Muscle of leg (tissue), 11 donors: Measurements from ENCODE around the gene DNAH11. TPM values are rescaled to one million over a fixed set of nuclear protein-coding genes. Genes with fewer than 3 reads are reported as not detected.

Experiments
- DNase-seq: peaks from one replicate; pipeline ENCODE4 v3.0.0; 2013
- H3K27ac ChIP-seq: one replicate; pipeline ENCODE4 v1.5.1; 2013; ENCODE audit warnings: mild to moderate bottlenecking, low read length, control low read depth
- H3K27me3 ChIP-seq: one replicate; pipeline ENCODE4 v1.6.1; 2013; ENCODE audit warnings: low read length; ENCODE audit not compliant: control insufficient read depth, insufficient read depth
- H3K36me3 ChIP-seq: one replicate; pipeline ENCODE4 v1.6.1; 2013; ENCODE audit warnings: low read length; ENCODE audit not compliant: control insufficient read depth, insufficient read depth
- H3K4me1 ChIP-seq: one replicate; pipeline ENCODE4 v1.6.1; 2013; ENCODE audit warnings: low read length; ENCODE audit not compliant: control insufficient read depth, insufficient read depth
- H3K4me3 ChIP-seq: one replicate; pipeline ENCODE4 v1.5.1; 2013; ENCODE audit warnings: low read length, control low read depth
- H3K9me3 ChIP-seq: replicated peaks from 2 replicates; pipeline ENCODE4 v1.6.1; 2013; ENCODE audit warnings: low read depth, low read length; ENCODE audit not compliant: control insufficient read depth
- WGBS: methylation state at CpG from one replicate; pipeline ENCODE4 v1.1.5; 2013; ENCODE audit warnings: missing lambda C conversion rate; ENCODE audit not compliant: insufficient coverage; 5-methylcytosine and 5-hydroxymethylcytosine counted together
- polyA plus RNA-seq, 8 donors: library from polyadenylated mRNA; unstranded; fragments of 120-200 nt; gene quantifications; one replicate each; pipeline versions ENCODE4 v1.2.1 to v1.2.3, GENCODE V29; 2013; ENCODE audit warnings: inconsistent platforms in 1 of 8, low replicate concordance in 1 of 8; ENCODE audit not compliant: insufficient read length in 8 of 8, insufficient read depth in 1 of 8
- total RNA-seq: library from RNA; stranded (reverse); fragments of 120-200 nt; gene quantifications from one replicate; pipeline ENCODE4 v1.2.4, GENCODE V29; 2013

DNAH11 gene
- total and polyA plus RNA-seq, 9 donors, result 0.13 to 0.83 (median 0.54) TPM

- Histone ChIP-seq H3K27ac (no peak overlapping the region), H3K36me3 (no peaks in the 10 kb centered on the region), H3K4me1 (no peaks in the 10 kb centered on the region), H3K4me3 (no peak overlapping the region), H3K9me3 (no peaks in the 10 kb centered on the region), H3K27me3 (no peaks in the 10 kb centered on the region)
- no peak for DNase-seq
- 78% methylated on average over 2 of the region's 3 CpGs for WGBS
Observed at GRCh38 chr7:21702303-21702702, 159.5 kb downstream of the DNAH11 start.

DNA sequence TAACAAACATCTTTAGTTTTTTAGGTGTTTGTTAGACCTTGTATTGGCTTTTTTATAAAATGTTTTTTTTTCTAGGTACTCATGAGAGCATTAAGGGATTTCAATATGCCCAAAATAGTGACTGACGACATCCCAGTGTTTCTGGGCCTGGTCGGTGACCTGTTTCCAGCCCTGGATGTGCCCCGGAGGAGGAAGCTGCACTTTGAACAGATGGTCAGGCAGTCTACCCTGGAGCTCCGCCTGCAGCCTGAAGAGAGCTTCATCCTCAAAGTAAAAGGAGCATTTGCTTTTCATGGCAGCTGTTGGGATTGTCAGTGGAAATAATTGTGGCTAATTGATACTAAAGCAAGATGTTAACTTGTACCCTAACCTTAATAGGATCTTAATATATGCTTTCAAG lies 161.5 kb downstream of the DNAH11 start:
- Histone ChIP-seq H3K36me3 (no peaks in the 10 kb centered on the region), H3K9me3 (no peaks in the 10 kb centered on the region), H3K27me3 (no peaks in the 10 kb centered on the region), H3K27ac (no peak overlapping the region), H3K4me3 (no peak overlapping the region), H3K4me1 (no peaks in the 10 kb centered on the region)
- DNase-seq, result peak; percentile 3
- 26% methylated on average over 3 of the region's 4 CpGs for WGBS

- no peak overlapping the region for H3K4me3 ChIP-seq
- no peaks in the 10 kb centered on the region for H3K9me3 ChIP-seq
- WGBS, result no CpG with 5 or more reads among the region's 3 CpGs
- no peaks in the 10 kb centered on the region for H3K4me1 ChIP-seq
- no peaks in the 10 kb centered on the region for H3K27me3 ChIP-seq
- no peaks in the 10 kb centered on the region for H3K36me3 ChIP-seq
- DNase-seq, result no peak
- no peak overlapping the region for H3K27ac ChIP-seq
Observed at GRCh38 chr7:21706131-21706530, 163.3 kb downstream of the DNAH11 start.

DNA sequence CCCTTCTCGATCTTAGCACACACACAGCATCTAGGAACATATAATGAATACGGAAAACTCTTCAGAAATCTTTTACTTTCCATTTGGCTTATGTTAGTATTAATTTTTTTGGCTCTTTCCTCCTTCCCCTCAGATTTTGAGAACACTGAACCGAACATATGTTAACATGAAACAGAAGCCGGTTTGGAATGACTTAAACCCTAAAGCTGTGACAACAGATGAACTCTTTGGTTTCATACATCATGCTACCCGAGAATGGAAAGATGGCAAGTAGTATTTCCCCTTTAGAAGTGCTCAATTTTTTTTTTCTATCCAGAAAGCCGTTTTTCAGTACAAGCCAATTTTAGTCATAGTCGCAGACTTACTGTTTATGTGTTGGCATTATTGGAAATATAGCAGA lies 164.7 kb downstream of the DNAH11 start:
- whole genome bisulfite sequencing, result no CpG with 5 or more reads among the region's 7 CpGs
- peak; percentile 2 for DNase-seq
- Histone ChIP-seq H3K27ac (no peak overlapping the region), H3K4me3 (no peak overlapping the region), H3K27me3 (no peaks in the 10 kb centered on the region), H3K36me3 (no peaks in the 10 kb centered on the region), H3K4me1 (no peaks in the 10 kb centered on the region), H3K9me3 (no peaks in the 10 kb centered on the region)

DNA sequence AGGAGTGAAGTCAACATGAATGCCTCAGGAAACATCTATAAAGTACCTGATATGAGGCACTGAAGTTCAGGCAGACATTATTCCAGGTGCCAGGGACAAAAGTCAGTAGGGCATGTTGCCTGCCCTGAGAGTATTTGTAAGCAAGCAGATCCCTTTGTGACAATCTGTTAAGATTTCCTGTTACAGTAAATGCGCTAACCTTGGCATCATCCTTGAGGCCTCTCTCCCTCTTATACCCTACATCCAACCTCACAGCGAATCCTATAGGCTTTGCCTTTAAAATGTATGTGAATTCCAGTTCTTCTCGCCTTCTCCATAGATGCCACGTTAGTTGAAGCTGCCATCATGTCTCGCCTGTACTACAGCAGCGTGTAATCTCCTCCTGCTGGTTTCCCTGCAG lies 165.3 kb downstream of the DNAH11 start:
- no peak overlapping the region for H3K4me3 ChIP-seq
- no peak overlapping the region for H3K27ac ChIP-seq
- no peaks in the 10 kb centered on the region for H3K27me3 ChIP-seq
- H3K36me3 ChIP-seq, result no peaks in the 10 kb centered on the region
- 93% methylated on average over 5 of the region's 6 CpGs for WGBS
- H3K4me1 ChIP-seq, result no peaks in the 10 kb centered on the region
- H3K9me3 ChIP-seq, result no peaks in the 10 kb centered on the region
- DNase-seq, result no peak

- no peak for DNase-seq
- Histone ChIP-seq H3K4me3 (no peak overlapping the region), H3K4me1 (no peaks in the 10 kb centered on the region), H3K9me3 (no peaks in the 10 kb centered on the region), H3K36me3 (no peaks in the 10 kb centered on the region), H3K27ac (no peak overlapping the region), H3K27me3 (no peaks in the 10 kb centered on the region)
- WGBS, result 100% methylated on average over 2 of the region's 5 CpGs
Observed at GRCh38 chr7:21717323-21717722, 174.5 kb downstream of the DNAH11 start.

GRCh38 chr7:21718391-21718790 lies 175.6 kb downstream of the DNAH11 start:
- H3K4me1 ChIP-seq, result no peaks in the 10 kb centered on the region
- DNase-seq, result peak; percentile 15
- H3K36me3 ChIP-seq, result no peaks in the 10 kb centered on the region

GRCh38 chr7:21719846-21720245 lies 177.0 kb downstream of the DNAH11 start:
- Histone ChIP-seq H3K4me3 (no peak overlapping the region), H3K36me3 (no peaks in the 10 kb centered on the region)
- WGBS, result 78% methylated on average over 7 of the region's 10 CpGs

More at GRCh38 chr7:21718391-21718790, 175.6 kb downstream of the DNAH11 start:
- Histone ChIP-seq H3K27me3 (no peaks in the 10 kb centered on the region), H3K27ac (no peak overlapping the region), H3K9me3 (no peaks in the 10 kb centered on the region), H3K4me3 (no peak overlapping the region)

GRCh38 chr7:21722371-21722770 lies 179.5 kb downstream of the DNAH11 start:
- Histone ChIP-seq H3K36me3 (no peaks in the 10 kb centered on the region), H3K4me3 (no peak overlapping the region), H3K4me1 (no peaks in the 10 kb centered on the region), H3K27ac (no peak overlapping the region), H3K27me3 (no peaks in the 10 kb centered on the region), H3K9me3 (no peaks in the 10 kb centered on the region)
- DNase-seq, result no peak
- WGBS, result no CpG with 5 or more reads among the region's 4 CpGs

More at GRCh38 chr7:21719846-21720245, 177.0 kb downstream of the DNAH11 start:
- no peak overlapping the region for H3K27ac ChIP-seq
- DNase-seq, result no peak
- no peaks in the 10 kb centered on the region for H3K9me3 ChIP-seq
- H3K27me3 ChIP-seq, result no peaks in the 10 kb centered on the region
- no peaks in the 10 kb centered on the region for H3K4me1 ChIP-seq

- WGBS, result 100% methylated on average over 2 of the region's 3 CpGs
- H3K27me3 ChIP-seq, result no peaks in the 10 kb centered on the region
Observed at GRCh38 chr7:21724562-21724961, 181.7 kb downstream of the DNAH11 start.

GRCh38 chr7:21730399-21730798 lies 187.6 kb downstream of the DNAH11 start:
- Histone ChIP-seq H3K27me3 (no peaks in the 10 kb centered on the region), H3K4me1 (no peaks in the 10 kb centered on the region), H3K27ac (no peak overlapping the region), H3K36me3 (no peaks in the 10 kb centered on the region), H3K4me3 (no peak overlapping the region), H3K9me3 (no peaks in the 10 kb centered on the region)
- WGBS, result 91% methylated on average over 1 of the region's 2 CpGs
- no peak for DNase-seq

More at GRCh38 chr7:21724562-21724961, 181.7 kb downstream of the DNAH11 start:
- Histone ChIP-seq H3K4me3 (no peak overlapping the region), H3K36me3 (no peaks in the 10 kb centered on the region), H3K27ac (no peak overlapping the region), H3K4me1 (no peaks in the 10 kb centered on the region), H3K9me3 (no peaks in the 10 kb centered on the region)
- DNase-seq, result no peak
